Brain microvascular endothelial cell (primary cell): ENCODE measurements around the gene POLR1A.

ENCODE experiments used
- DNase-seq: peaks from one replicate; pipeline ENCODE4 v3.0.0-alpha.2; 2020
- H3K27ac ChIP-seq: fragments of 250-450 bp; sonication (Bioruptor Pico); 2 replicates; pipeline ENCODE4 v1.5.1; 2020; ENCODE audit warnings: mild to moderate bottlenecking, moderate library complexity
- H3K27me3 ChIP-seq: fragments of 250-450 bp; sonication (Bioruptor Pico); replicated peaks from 2 replicates; pipeline ENCODE4 v1.5.1; 2020; ENCODE audit warnings: mild to moderate bottlenecking
- H3K36me3 ChIP-seq: fragments of 250-450 bp; sonication (Bioruptor Pico); replicated peaks from 2 replicates; pipeline ENCODE4 v1.5.1; 2020; ENCODE audit warnings: mild to moderate bottlenecking
- H3K4me3 ChIP-seq: 2 replicates; pipeline ENCODE4 v1.5.1; 2011; ENCODE audit warnings: low read depth, mild to moderate bottlenecking, control low read depth, low read length, moderate library complexity
- in situ Hi-C: cut with HindIII; loops from 2 replicates; pipeline ENCODE4 v1.10.0; 2017; ENCODE audit warnings: low sequenced_read_pairs, low pct_ligation_motif_present
- TF ChIP-seq, protein P1 (sequence below): IDR thresholded peaks from 2 replicates; pipeline ENCODE4 v1.5.1; 2011; ENCODE audit warnings: low read depth, mild to moderate bottlenecking, moderate library complexity, low read length, control low read depth, inconsistent platforms; ENCODE audit errors: missing control alignments

POLR1A gene

DNA sequence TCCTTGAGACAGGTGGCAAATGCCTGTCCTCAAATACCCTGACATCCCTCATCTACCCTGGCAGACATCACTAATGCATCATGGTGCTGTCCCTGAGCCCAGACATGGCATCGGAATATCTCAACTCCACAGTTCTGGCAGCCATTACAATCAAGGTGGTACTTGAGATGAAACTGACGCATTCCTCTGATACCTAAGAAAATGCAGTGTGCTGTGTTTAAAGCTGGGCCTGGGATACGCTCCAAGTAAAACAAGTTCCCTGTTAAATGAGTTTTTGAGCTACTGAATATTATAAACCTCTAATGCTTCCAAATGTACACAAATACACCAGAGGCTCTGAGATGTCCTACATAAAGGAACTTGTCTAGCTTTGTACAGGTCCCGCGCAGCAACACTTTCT is 29.8 kb downstream of the POLR1A start:
- no peak overlapping the region for H3K27ac ChIP-seq
- TF ChIP-seq, protein P1, sequence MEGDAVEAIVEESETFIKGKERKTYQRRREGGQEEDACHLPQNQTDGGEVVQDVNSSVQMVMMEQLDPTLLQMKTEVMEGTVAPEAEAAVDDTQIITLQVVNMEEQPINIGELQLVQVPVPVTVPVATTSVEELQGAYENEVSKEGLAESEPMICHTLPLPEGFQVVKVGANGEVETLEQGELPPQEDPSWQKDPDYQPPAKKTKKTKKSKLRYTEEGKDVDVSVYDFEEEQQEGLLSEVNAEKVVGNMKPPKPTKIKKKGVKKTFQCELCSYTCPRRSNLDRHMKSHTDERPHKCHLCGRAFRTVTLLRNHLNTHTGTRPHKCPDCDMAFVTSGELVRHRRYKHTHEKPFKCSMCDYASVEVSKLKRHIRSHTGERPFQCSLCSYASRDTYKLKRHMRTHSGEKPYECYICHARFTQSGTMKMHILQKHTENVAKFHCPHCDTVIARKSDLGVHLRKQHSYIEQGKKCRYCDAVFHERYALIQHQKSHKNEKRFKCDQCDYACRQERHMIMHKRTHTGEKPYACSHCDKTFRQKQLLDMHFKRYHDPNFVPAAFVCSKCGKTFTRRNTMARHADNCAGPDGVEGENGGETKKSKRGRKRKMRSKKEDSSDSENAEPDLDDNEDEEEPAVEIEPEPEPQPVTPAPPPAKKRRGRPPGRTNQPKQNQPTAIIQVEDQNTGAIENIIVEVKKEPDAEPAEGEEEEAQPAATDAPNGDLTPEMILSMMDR: no peak
- H3K27me3 ChIP-seq: no peaks in the 10 kb centered on the region
- in situ Hi-C loops: no loop called here
- no peak overlapping the region for H3K4me3 ChIP-seq
- DNase-seq: no peak
- H3K36me3 ChIP-seq: peaks cover 68% of the 10 kb centered on the region

DNA sequence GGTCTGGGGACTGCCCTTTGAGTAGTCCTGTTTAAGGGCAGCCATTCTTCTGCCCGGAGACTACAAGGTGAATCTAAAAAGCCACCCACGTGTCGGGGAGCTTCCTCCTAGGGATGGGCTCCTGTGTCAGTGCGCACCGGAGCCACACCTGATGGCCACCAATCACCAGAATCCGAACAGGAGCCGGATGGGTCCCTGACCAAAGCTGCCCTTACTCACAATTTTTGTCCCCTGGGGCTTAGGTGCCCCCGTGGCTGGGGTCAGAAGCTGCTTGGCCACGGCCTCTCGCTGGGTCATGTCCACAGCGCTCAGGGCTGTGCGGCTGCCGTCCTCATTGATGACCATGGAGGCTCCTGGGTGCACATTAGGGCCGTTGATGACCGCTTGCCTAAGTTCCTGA is 30.9 kb downstream of the POLR1A start:
- Histone ChIP-seq H3K4me3 (no peak overlapping the region), H3K27ac (no peak overlapping the region), H3K27me3 (no peaks in the 10 kb centered on the region), H3K36me3 (peaks cover 62% of the 10 kb centered on the region)
- DNase-seq: no peak
- TF ChIP-seq, protein P1: no peak
- in situ Hi-C loops: no loop called here

DNA sequence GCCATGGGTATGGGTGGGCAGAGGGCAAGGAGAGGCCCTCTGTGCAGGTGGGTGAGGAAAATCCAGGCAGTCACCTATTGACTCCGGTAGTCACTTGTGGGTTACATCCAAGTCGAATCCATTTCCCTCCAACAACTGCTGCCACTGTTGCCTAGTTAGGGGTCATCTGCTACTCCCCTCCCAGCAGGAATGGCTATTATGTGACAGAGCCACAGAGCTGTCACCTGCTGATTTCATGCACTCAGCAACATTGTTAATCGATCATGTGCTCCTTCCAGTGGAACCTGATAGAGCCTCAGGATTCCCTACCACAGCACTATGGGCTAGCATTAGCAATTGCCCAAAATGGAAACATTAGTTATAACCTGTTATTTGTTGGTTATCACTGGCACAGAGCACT is 31.4 kb downstream of the POLR1A start:
- TF ChIP-seq, protein P1: no peak
- Histone ChIP-seq H3K27me3 (no peaks in the 10 kb centered on the region), H3K27ac (no peak overlapping the region), H3K4me3 (no peak overlapping the region), H3K36me3 (peaks cover 62% of the 10 kb centered on the region)
- DNase-seq: no peak
- in situ Hi-C loops: no loop called here

DNA sequence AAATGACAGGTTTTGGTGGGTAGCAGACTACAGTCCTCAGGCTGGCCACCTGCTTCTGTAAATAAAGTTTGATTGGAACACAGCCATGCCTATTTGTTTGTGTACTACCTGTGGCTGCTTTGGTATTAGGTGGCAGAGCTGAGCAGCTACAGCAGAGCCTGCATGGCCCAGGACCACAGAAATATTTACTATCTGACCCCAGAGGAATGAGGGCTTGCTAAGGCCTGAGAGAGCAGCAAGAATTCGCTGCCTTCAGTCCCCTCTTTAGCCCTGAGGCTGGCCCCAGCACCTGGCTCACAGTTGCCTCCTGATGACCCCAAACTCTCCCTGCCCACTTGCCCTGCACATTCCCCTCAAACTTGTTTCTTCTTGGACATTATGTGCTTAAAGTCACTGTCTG is 32.5 kb downstream of the POLR1A start:
- DNase-seq: no peak
- TF ChIP-seq, protein P1: no peak
- in situ Hi-C loops: no loop called here
- Histone ChIP-seq H3K27ac (no peak overlapping the region), H3K27me3 (no peaks in the 10 kb centered on the region), H3K4me3 (no peak overlapping the region), H3K36me3 (peaks cover 69% of the 10 kb centered on the region)

DNA sequence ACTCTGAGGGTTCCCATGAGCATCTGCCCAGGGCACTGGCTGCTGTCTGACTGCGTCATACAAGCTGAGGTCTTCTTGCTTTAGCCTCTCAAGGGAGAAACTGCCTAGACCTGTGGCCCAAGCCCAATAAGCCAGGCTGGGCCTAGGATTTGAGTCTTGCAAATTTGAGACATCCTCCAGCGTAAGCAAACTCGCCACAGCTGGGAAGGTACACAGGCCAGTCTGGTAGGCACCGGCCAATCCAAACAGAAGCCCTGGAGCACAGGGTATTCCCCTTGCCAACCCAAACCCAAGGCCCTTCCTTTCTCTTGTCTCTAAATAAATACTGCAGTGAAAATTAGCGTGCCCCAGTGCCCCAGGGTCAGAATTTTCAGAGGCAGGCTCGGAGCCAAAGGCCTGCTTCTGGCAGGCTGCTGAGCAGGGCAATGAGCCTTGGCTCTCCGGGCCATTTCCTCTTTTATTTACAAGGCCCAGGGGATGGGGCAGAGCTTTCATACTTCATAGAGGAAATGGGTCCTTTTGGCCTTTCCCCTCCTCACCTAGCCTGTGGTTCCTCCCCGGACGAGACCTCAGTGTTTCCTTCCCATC is 33.3 kb downstream of the POLR1A start:
- peaks cover 65% of the 10 kb centered on the region for H3K36me3 ChIP-seq
- in situ Hi-C loops: no loop called here
- H3K4me3 ChIP-seq: no peak overlapping the region
- TF ChIP-seq, protein P1: no peak
- no peaks in the 10 kb centered on the region for H3K27me3 ChIP-seq
- peak; percentile 37 for DNase-seq
- H3K27ac ChIP-seq: no peak overlapping the region

DNA sequence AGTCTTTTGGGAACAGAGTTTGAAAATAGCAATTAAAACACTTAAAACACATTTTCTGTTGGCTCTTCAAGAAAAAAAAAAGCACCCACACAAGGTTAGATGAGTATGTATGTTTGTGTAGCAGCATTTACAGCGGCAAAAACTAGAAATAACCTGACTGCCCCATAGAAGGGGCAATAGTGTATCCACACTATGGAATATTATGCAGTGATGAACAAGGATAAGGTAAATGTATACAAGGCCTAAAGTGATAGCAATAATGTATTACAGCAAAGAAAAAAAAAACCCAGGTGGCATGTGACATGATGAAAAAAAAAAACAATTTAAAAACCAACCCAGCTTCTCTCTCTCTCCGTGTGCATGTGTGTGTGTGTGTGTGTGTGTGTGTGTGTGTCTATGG is 34.8 kb downstream of the POLR1A start:
- Histone ChIP-seq H3K36me3 (peaks cover 53% of the 10 kb centered on the region), H3K27me3 (no peaks in the 10 kb centered on the region)

More for the DNA sequence above, 34.8 kb downstream of the POLR1A start:
- no peak for DNase-seq
- in situ Hi-C loops: no loop called here
- TF ChIP-seq, protein P1: no peak
- Histone ChIP-seq H3K4me3 (no peak overlapping the region), H3K27ac (no peak overlapping the region)
